Measurements from ENCODE around the gene CYRIA. TPM values are rescaled to one million over a fixed set of nuclear protein-coding genes. Genes with fewer than 3 reads are reported as not detected.

CYRIA gene
- total and polyA plus RNA-seq, 10 of the 15 experiments (the other 5 are each of a cell fraction or from before 2014, with no cell fraction given) = 3.0 to 13.1 (median 8.5) TPM

DNA sequence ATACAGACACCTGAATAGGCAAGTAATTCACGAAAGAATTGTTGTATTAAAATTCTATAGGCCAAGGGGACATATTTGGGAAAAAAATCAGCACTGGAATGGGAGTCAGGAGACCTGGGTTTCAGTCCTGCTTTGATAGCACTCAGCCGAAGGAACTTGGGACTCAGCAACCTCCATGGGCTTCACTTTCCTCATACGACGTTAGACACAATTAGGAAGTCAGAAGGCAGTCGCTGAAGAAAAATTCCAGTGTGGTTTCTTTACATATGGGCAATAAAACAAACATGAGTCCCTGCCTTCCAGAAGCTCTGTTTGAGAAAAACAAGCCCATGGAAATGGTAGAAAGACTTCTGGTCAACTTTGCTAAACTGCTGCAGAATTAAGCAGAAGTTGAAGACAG lies 15.1 kb upstream of the CYRIA start (continued):
- TF ChIP-seq, protein P1, sequence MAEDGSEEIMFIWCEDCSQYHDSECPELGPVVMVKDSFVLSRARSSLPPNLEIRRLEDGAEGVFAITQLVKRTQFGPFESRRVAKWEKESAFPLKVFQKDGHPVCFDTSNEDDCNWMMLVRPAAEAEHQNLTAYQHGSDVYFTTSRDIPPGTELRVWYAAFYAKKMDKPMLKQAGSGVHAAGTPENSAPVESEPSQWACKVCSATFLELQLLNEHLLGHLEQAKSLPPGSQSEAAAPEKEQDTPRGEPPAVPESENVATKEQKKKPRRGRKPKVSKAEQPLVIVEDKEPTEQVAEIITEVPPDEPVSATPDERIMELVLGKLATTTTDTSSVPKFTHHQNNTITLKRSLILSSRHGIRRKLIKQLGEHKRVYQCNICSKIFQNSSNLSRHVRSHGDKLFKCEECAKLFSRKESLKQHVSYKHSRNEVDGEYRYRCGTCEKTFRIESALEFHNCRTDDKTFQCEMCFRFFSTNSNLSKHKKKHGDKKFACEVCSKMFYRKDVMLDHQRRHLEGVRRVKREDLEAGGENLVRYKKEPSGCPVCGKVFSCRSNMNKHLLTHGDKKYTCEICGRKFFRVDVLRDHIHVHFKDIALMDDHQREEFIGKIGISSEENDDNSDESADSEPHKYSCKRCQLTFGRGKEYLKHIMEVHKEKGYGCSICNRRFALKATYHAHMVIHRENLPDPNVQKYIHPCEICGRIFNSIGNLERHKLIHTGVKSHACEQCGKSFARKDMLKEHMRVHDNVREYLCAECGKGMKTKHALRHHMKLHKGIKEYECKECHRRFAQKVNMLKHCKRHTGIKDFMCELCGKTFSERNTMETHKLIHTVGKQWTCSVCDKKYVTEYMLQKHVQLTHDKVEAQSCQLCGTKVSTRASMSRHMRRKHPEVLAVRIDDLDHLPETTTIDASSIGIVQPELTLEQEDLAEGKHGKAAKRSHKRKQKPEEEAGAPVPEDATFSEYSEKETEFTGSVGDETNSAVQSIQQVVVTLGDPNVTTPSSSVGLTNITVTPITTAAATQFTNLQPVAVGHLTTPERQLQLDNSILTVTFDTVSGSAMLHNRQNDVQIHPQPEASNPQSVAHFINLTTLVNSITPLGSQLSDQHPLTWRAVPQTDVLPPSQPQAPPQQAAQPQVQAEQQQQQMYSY (CRISPR knock-in tag; IDR thresholded peaks at IDR 0.05) = no peak
- no peak for TF ChIP-seq PAX5 (IDR thresholded peaks at IDR 0.05; ENCODE audit: borderline replicate concordance, low read depth, low read length)
- TF ChIP-seq, protein P2, sequence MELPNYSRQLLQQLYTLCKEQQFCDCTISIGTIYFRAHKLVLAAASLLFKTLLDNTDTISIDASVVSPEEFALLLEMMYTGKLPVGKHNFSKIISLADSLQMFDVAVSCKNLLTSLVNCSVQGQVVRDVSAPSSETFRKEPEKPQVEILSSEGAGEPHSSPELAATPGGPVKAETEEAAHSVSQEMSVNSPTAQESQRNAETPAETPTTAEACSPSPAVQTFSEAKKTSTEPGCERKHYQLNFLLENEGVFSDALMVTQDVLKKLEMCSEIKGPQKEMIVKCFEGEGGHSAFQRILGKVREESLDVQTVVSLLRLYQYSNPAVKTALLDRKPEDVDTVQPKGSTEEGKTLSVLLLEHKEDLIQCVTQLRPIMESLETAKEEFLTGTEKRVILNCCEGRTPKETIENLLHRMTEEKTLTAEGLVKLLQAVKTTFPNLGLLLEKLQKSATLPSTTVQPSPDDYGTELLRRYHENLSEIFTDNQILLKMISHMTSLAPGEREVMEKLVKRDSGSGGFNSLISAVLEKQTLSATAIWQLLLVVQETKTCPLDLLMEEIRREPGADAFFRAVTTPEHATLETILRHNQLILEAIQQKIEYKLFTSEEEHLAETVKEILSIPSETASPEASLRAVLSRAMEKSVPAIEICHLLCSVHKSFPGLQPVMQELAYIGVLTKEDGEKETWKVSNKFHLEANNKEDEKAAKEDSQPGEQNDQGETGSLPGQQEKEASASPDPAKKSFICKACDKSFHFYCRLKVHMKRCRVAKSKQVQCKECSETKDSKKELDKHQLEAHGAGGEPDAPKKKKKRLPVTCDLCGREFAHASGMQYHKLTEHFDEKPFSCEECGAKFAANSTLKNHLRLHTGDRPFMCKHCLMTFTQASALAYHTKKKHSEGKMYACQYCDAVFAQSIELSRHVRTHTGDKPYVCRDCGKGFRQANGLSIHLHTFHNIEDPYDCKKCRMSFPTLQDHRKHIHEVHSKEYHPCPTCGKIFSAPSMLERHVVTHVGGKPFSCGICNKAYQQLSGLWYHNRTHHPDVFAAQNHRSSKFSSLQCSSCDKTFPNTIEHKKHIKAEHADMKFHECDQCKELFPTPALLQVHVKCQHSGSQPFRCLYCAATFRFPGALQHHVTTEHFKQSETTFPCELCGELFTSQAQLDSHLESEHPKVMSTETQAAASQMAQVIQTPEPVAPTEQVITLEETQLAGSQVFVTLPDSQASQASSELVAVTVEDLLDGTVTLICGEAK (IDR thresholded peaks at IDR 0.05; ENCODE audit: borderline replicate concordance) = no peak
- TF ChIP-seq NFXL1 (IDR thresholded peaks at IDR 0.05; ENCODE audit: borderline replicate concordance) = no peak
